Peyer's patch (tissue), 4 donors: ENCODE measurements around the gene BANK1. TPM values are rescaled to one million over a fixed set of nuclear protein-coding genes. Genes with fewer than 3 reads are reported as not detected.

Source experiments
- DNase-seq, 3 donors: peaks; one replicate each; pipeline ENCODE4 v3.0.0-alpha.2; 2017 to 2019
- H3K27ac ChIP-seq, 4 donors: fragments of 200-600 bp; sonication (generic); one replicate each; pipeline ENCODE4 v1.5.1; 2016 to 2019
- H3K27me3 ChIP-seq, 2 donors: fragments of 200-600 bp; sonication (generic); one replicate each; pipeline ENCODE4 v1.5.1; 2019
- H3K36me3 ChIP-seq, 3 donors: fragments of 200-600 bp; sonication (generic); one replicate each; pipeline ENCODE4 v1.5.1; 2016 to 2019
- H3K4me1 ChIP-seq, 4 donors: fragments of 200-600 bp; sonication (generic); one replicate each; pipeline ENCODE4 v1.5.1; 2016 to 2019
- H3K4me3 ChIP-seq, 4 donors: fragments of 200-600 bp; sonication (generic); 1 replicate in 3 of 4; 2 replicates in 1 of 4; pipeline ENCODE4 v1.5.1; 2016 to 2019; ENCODE audit warnings: mild to moderate bottlenecking in 1 of 4
- H3K9me3 ChIP-seq, 4 donors: fragments of 200-600 bp; sonication (generic); one replicate each; pipeline ENCODE4 v1.5.1; 2016 to 2019; ENCODE audit warnings: mild to moderate bottlenecking in 1 of 4
- CTCF ChIP-seq, 6 experiments: fragments of 450-650 bp in 4 of 6; fragments of 200-600 bp in 2 of 6; sonication (generic) in 1 of 6; IDR thresholded peaks; one replicate each; pipeline ENCODE4 v1.5.1; 2017 to 2019; ENCODE audit warnings: antibody characterized with exemption in 6 of 6, mild to moderate bottlenecking in 3 of 6, moderate library complexity in 1 of 6
- POLR2A ChIP-seq, 2 donors: fragments of 450-650 bp; IDR thresholded peaks; one replicate each; pipeline ENCODE4 v1.5.1; 2017; ENCODE audit warnings: antibody characterized with exemption in 2 of 2, mild to moderate bottlenecking in 2 of 2, moderate library complexity in 2 of 2
- total RNA-seq, 4 donors: library from RNA; depleted of rRNA; stranded (reverse); fragments of >200 nt; gene quantifications; one replicate each; pipeline ENCODE4 v1.1.0, GENCODE V29; 2016

The BANK1 gene
- total RNA-seq, 4 donors from 2014 or later, result 0.53 to 351 (median 7.9) TPM

- Histone ChIP-seq H3K4me1 (no peaks in the 10 kb centered on the region), H3K9me3 (no peaks in the 10 kb centered on the region), H3K27ac (no peak overlapping the region), H3K27me3 (no peaks in the 10 kb centered on the region), H3K36me3 (no peaks in the 10 kb centered on the region), H3K4me3 (no peak overlapping the region)
- no peak for DNase-seq
- TF ChIP-seq POLR2A (IDR thresholded peaks at IDR 0.05), result no peak
- TF ChIP-seq CTCF (IDR thresholded peaks at IDR 0.05), result no peak
Measured at GRCh38 chr4:101911616-101912015, 121.1 kb downstream of the BANK1 start.

- no peak overlapping the region for H3K27ac ChIP-seq
- no peaks in the 10 kb centered on the region for H3K4me1 ChIP-seq
- no peak for DNase-seq
- H3K27me3 ChIP-seq, result no peaks in the 10 kb centered on the region
- no peak for TF ChIP-seq POLR2A (IDR thresholded peaks at IDR 0.05)
- no peaks in the 10 kb centered on the region for H3K9me3 ChIP-seq
- H3K36me3 ChIP-seq, result no peaks in the 10 kb centered on the region
- H3K4me3 ChIP-seq, result no peak overlapping the region
Measured at GRCh38 chr4:101914761-101915160, 124.2 kb downstream of the BANK1 start.

GRCh38 chr4:101919373-101919977 lies 128.9 kb downstream of the BANK1 start:
- TF ChIP-seq CTCF (IDR thresholded peaks at IDR 0.05), result no peak
- TF ChIP-seq POLR2A (IDR thresholded peaks at IDR 0.05), result no peak

GRCh38 chr4:101921370-101921769 lies 130.8 kb downstream of the BANK1 start:
- Histone ChIP-seq H3K27me3 (no peaks in the 10 kb centered on the region), H3K27ac (no peak overlapping the region), H3K4me3 (no peak overlapping the region), H3K9me3 (no peaks in the 10 kb centered on the region), H3K36me3 (no peaks in the 10 kb centered on the region), H3K4me1 (no peaks in the 10 kb centered on the region)
- TF ChIP-seq POLR2A (IDR thresholded peaks at IDR 0.05) (no peak), CTCF (IDR thresholded peaks at IDR 0.05) (no peak)
- no peak for DNase-seq

More at GRCh38 chr4:101919373-101919977, 128.9 kb downstream of the BANK1 start:
- Histone ChIP-seq H3K36me3 (no peaks in the 10 kb centered on the region), H3K4me3 (no peak overlapping the region), H3K4me1 (no peaks in the 10 kb centered on the region), H3K27me3 (no peaks in the 10 kb centered on the region), H3K9me3 (no peaks in the 10 kb centered on the region), H3K27ac (no peak overlapping the region)
- DNase-seq, result no peak

- Histone ChIP-seq H3K4me3 (no peak overlapping the region), H3K36me3 (no peaks in the 10 kb centered on the region), H3K27me3 (no peaks in the 10 kb centered on the region), H3K9me3 (no peaks in the 10 kb centered on the region), H3K4me1 (no peaks in the 10 kb centered on the region), H3K27ac (no peak overlapping the region)
- DNase-seq, result no peak
- TF ChIP-seq POLR2A (IDR thresholded peaks at IDR 0.05), result no peak
- no peak for TF ChIP-seq CTCF (IDR thresholded peaks at IDR 0.05)
Measured at GRCh38 chr4:101931619-101932018, 141.1 kb downstream of the BANK1 start.

- DNase-seq, result no peak
- H3K27me3 ChIP-seq, result no peaks in the 10 kb centered on the region
- no peaks in the 10 kb centered on the region for H3K4me1 ChIP-seq
- TF ChIP-seq CTCF (IDR thresholded peaks at IDR 0.05) (no peak), POLR2A (IDR thresholded peaks at IDR 0.05) (no peak)
- H3K9me3 ChIP-seq, result no peaks in the 10 kb centered on the region
- no peak overlapping the region for H3K4me3 ChIP-seq
- no peaks in the 10 kb centered on the region for H3K36me3 ChIP-seq
- no peak overlapping the region for H3K27ac ChIP-seq
Measured at GRCh38 chr4:101933855-101934254, 143.3 kb downstream of the BANK1 start.
